GM21528 (cell line): Measurements from ENCODE around the gene LGALS3BP.
"Not testable (repeated sequence)": the region's sequence is repeated elsewhere in the genome, so short reads cannot be mapped to it uniquely, and the experiment has no call there.

Experiments used
- ATAC-seq: cut with Tn5 transposase; IDR thresholded peaks from one replicate; pipeline ENCODE4 v1.9.1; 2021; ENCODE audit warnings: mild to moderate bottlenecking, moderate library complexity; ENCODE audit not compliant: unreplicated experiment, low FRiP score

LGALS3BP gene, protein sequence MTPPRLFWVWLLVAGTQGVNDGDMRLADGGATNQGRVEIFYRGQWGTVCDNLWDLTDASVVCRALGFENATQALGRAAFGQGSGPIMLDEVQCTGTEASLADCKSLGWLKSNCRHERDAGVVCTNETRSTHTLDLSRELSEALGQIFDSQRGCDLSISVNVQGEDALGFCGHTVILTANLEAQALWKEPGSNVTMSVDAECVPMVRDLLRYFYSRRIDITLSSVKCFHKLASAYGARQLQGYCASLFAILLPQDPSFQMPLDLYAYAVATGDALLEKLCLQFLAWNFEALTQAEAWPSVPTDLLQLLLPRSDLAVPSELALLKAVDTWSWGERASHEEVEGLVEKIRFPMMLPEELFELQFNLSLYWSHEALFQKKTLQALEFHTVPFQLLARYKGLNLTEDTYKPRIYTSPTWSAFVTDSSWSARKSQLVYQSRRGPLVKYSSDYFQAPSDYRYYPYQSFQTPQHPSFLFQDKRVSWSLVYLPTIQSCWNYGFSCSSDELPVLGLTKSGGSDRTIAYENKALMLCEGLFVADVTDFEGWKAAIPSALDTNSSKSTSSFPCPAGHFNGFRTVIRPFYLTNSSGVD

DNA sequence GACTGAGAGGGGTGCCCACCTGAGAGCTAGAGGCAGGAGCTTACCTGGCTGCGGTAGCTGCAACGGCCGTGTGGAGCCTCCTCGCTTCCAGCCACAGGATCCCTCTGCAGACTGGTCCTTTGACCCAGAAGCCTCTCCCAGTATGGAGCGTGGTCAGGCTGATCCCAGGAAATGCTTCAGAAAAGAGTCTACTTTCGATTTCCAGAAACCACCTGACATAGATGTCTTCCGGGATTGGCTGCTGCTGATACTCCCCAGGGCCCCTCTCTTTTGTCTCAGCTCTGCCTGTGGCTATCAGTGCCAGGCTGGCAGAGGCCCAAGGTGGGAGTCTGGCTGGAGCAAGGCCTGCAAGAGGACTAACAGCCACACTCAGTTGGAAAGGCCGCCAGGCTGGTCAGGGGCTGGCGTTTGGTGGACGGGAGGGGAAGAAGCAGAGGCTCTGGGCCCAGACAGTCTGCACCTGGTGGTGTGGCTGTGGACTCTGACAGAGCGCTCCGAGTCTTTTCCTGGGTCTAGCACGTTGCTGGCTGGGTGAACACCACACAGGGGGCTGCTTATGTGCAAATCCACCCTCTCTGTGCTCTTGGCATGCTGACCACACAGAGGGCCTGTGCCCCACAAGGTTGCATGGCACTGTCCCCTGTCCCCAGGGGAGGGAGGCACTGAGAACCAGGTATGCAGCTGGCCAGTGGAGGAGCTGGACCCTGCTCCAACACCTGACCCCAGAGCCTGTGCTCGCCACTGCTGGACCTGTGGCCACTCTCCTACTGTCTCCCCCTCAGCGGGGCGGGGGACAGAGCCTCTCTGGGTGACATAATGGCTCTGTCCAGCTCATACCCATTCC, at the start of gene LGALS3BP:
Gene LGALS3BP, minus strand, starts transcription at position 144 of the 844 bp plus-strand sequence. CDS start 2,732 bp downstream, outside the sequence.
- ATAC-seq, result no peak

- ATAC-seq, result no peak
These were observed 49.0 kb upstream of the LGALS3BP start for GRCh38 chr17:79028496-79029326.

DNA sequence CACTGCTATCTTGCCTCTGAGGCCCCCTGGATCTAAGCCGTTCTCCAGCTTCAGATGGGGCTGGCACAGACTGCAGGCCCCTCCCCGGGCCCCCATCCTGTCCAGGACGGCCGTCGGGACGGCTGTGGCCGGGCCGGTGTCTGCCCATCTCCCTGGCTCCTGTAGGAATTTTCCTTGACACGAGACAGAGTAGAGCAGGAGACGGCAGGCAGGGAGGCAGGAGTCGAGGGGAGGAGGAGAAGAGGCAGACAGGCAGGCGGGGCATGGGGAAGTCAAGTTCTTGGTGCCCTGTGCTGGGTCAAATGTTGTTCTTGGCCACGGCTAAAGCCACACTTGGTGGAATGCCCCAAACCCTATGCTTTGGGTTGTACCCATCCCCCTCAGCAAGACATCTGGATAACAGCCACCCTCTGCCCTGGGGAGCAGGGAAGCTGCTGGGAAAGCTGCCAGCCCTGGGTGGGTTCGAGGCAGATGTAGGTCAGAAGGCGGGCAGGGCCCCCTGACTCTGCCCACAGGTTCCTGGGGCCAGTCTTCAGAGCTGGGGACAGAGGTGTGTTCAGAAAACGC, 48.3 kb upstream of the LGALS3BP start:
- no peak for ATAC-seq

- no peak for ATAC-seq
These were observed 47.7 kb upstream of the LGALS3BP start for GRCh38 chr17:79027274-79027924.

GRCh38 chr17:79026376-79027273, 46.9 kb upstream of the LGALS3BP start:
- ATAC-seq, result no peak

DNA sequence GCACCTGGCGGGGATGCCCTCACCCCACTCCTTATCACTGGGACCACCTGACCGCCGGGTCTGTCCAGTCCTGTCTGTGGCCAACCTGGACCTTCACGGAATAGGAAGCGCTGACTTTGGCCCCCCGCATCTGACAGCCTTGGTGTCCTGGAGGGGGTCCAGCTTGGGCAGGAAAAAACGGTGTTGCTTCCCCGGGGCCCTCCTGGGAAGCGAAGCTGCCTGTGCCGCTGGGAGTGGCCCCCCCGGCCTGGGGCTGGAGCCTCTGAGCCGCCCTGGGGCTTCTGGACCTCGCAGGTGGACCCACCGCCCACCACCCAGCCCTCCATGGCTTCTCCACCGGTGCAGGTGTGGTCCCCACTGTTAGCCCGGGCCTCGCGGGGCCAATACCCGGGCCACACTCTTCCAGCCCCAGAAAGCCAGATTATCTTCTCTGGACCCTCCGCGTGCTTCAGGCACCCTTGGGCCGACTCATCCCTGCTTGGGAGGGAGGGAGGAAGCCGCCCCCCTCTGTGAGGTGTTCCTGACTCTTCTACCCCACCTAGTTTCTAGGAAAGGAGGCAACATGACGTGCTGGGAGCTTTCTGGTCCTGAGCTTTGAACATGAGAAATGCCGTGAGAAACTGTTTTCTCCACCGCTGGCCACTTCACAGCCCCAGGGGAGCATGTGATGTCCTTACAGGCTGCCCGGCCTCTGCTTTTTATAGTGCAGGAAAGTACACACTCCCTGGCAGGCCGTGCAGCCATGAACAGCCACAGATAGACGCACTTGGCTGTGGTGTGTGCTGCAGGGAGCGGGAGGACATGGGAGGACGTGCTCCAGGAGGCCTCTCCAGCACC, 45.4 kb upstream of the LGALS3BP start:
- no peak for ATAC-seq

GRCh38 chr17:79023886-79024771, 44.4 kb upstream of the LGALS3BP start, which contains the start of gene C1QTNF1:
Gene C1QTNF1 (plus strand): TSS chr17:79024169. CDS start chr17:79043969, 19,800 bp downstream.
- no peak for ATAC-seq

- ATAC-seq, result no peak
These were observed 43.5 kb upstream of the LGALS3BP start for GRCh38 chr17:79023180-79023705.

GRCh38 chr17:79022507-79022991, 42.8 kb upstream of the LGALS3BP start:
- ATAC-seq, result no peak

GRCh38 chr17:79021929-79022328, 42.2 kb upstream of the LGALS3BP start:
- ATAC-seq, result not testable (repeated sequence)

- no peak for ATAC-seq
These were observed 41.0 kb upstream of the LGALS3BP start for GRCh38 chr17:79020631-79021301.

DNA sequence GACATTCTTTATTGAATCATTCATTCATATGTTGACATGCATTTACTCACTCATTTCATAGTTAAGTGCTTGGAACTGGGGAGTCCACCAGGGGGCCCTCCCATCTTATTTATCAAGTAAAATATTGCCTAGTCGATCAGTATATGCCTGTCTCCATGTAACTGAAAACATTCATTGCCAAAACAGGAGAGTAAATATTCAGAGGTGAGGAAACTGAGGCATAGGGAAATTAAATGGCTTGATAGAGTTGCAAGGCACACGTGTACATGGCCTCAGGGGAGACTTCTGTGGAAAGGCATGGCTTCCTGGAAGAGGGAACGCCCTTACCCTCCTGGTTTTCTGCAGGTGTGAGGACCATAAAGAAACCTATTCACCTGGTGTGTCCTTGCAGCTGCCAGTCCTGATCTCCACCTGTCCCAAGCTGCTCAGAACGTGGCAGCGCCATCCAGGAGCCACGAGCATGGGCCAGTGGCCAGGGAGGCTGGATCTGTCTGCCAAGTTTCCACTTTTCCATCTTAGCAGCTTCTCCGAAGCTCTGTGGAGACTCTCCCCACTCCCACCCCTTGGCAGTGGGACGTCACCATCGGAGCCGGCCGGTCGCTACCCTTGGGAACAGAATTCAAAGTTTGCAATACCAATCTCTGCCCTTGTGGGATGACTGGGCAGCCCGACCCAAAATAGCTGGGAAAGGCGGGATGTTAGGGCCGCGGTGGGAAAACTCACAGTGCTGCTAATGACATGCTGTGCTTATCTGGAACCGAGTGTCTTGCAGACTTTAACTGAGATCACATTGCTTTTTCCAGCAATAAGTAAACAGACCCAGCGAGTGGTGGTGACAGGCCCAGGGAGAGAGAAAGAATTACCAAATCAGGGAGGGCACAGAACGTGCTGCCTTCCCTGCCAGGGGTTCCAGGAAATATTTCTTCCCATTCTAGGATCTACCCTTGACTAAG, 40.2 kb upstream of the LGALS3BP start:
- ATAC-seq, result no peak

- ATAC-seq, result no peak
These were observed 39.5 kb upstream of the LGALS3BP start for GRCh38 chr17:79019261-79019631.

- ATAC-seq, result no peak
These were observed 38.6 kb upstream of the LGALS3BP start for GRCh38 chr17:79018370-79018695.
